ENCODE data around the gene ATP1A3.
"Not testable (repeated sequence)": the region's sequence is repeated elsewhere in the genome, so short reads cannot be mapped to it uniquely, and the experiment has no call there.

The ATP1A3 gene

GRCh38 chr19:41944336-41944735, 49.7 kb downstream of the ATP1A3 start:
- DNase-seq: no peak

- DNase-seq: no peak
Measured at GRCh38 chr19:41941410-41942202, 52.4 kb downstream of the ATP1A3 start.

DNA sequence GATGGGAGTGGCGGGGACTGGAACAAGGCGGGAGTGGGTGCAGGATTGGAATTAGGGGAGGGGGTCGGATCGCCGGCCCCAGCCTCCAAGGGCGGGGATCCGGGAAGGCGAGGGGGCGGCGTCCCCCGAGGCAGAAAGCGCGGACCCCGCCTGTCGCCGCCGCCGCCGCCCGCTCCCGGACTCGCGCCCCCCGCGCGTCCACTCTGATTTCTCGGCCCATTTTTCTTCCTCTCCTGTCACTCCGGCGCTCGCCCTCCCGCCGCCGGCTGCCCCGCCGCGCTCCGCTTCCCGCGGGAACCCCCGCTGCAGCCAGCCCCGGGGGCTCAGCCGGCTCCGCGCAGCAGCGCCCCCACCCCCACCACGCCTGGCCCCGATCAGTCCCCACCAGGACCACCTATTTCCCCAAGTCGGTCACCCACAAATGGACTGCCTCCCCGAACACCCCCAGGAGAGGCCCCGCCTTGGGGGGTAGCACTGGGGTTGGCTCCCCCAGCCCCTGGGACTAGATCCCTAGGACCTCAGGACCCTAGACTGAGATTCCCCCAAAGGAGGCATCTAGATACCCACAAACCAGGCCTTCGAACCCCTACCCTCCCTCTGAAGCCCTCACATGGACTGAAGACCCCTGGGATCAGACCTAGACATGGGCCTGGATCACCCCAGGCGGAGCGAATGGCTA, 53.2 kb downstream of the ATP1A3 start:
- DNase-seq: no peak

DNA sequence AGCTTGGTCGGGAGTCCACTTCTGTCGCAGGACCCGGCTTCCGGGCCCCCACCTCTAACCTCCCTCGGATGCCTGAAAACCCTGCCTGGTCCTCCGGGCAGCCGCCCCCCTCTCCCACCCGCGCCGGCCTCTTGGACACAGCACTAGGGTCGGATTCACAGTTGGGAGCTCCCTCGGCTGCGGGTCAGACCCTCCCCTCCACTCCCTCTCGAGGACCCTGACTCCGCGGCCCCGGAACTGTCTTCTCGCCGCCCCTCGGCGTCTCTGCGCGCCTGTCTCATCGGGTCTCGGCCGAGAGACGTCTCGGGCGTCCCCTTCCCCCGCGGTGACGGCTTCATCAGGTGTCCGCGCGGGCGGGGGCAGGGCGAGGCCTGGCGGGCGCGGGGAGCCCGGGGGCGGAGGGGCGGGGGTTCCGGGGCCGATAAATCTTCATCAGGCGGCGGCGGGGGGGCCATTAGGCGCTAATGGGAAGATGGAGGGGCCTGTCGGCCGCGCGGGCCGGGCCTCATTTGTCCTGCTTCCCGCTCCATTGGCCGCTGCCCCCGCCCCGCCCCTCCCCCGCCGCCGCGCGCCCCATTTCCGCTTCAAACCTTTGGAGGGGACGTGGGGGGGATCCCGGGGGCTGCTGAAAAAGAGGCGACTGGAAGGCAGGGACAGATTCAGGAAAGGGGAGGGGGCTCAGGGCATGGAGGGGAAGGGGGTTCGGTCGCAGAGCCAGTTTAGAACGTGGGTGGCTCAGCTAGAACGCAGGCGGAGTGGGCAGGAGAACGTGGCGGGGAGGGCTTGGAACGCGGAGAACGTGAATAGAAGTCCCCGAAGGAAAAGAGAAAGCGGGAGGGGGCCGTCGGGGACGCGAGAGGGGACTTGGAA, 53.9 kb downstream of the ATP1A3 start:
- DNase-seq: peak; percentile 82

DNA sequence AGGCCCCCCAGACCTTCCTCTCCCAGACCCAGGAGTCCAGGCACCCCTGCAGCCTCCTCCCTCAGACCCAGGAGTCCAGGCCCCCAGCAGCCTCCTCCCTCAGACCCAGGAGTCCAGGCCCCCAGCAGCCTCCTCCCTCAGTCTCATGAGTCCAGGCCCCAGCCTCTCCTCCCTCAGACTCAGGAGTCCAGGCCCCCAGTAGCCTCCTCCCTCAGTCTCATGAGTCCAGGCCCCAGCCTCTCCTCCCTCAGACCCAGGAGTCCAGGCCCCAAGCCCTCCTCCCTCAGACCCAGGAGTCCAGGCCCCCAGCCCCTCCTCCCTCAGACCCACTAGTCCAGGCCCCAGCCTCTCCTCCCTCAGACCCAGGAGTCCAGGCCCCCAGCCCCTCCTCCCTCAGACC, 54.8 kb downstream of the ATP1A3 start:
- DNase-seq: not testable (repeated sequence)

DNA sequence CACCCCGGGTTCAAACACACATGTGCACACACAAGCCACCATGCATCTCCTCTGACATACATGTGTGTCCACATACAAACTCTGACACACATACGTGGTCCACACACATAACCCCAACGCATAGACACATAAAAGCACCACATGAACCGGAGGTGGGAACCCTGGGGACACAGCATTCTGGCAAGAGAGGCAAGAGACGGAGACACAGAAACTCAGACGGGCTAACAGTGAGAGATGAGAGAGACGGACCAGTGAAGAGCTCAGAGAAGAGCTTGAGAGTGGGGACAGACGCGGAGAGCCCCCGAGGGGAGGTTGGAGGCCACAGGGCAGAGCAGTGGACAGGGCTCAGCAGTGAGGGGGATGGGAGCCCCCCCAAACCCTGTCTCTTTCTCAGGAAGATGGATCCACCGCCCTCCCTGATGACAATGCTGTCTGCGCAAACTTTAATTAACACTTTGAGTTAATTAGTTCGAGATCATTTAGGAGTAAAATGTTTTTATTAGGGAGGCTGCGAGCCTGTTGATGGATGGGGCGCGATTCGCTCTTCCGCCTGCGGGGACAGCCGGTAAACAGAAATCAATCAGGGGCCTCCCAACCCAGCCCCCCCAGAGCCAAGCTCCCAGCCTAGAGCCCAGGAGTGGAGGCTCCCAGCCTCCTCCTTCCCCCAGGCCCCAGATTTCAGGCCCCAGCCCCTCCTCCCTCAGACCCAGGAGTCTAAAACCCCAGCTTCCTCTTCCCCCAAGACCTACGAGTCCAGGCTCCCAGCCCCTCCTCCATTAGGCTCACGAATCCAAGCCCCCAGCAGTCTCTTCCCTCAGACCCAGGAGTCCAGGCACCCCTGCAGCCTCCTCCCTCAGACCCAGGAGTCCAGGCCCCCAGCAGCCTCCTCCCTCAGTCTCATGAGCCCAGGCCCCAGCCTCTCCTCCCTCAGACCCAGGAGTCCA, 56.2 kb downstream of the ATP1A3 start:
- no peak for DNase-seq

DNA sequence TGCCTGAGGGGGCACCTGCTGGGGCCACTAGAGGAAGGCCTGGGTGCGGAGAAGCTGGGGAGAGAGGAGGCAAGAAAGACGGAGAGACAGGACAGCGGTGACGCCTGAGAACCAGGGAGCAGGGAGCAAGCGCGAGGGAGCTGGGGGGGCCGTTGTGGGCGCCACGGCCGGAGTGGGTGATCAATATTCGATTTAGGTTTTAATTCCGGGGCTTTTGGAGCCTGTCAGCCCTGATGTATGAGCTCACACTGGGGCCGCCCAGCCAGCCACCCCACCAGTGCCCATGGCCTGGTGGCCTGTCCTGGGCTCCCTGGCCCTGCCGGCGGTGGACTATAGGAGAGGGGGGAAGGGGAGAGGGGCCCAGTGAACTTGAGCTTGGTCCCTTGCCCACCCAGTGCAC, 57.1 kb downstream of the ATP1A3 start:
- no peak for DNase-seq

DNA sequence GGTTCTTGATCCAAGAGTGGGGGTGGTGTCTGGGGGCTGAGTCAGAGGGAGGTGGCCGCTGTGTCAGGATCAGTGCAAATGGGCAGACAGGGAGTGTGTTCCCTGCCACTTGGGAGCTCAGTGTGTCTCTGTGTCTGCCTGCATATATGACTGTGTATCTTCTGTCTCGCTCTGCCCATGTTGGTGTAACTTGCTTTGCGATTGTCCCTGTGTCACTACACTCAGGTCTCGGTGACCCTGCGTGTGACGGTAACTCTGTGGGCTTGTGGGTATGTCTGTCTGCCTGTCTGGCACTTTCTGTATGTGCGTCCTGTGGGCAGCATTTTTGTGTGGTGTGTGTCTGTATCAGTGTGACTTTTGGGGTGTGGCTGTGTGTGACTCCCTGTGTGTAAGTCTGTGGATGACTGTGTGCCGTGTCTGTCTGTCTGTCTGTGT, 57.6 kb downstream of the ATP1A3 start:
- DNase-seq: peak; percentile 68

- DNase-seq: no peak
Measured at GRCh38 chr19:41935760-41936415, 58.1 kb downstream of the ATP1A3 start.

- peak; percentile 84 for DNase-seq
Measured at GRCh38 chr19:41934849-41935374, 59.1 kb downstream of the ATP1A3 start.

- no peak for DNase-seq
Measured at GRCh38 chr19:41933693-41934426, 60.2 kb downstream of the ATP1A3 start.

DNA sequence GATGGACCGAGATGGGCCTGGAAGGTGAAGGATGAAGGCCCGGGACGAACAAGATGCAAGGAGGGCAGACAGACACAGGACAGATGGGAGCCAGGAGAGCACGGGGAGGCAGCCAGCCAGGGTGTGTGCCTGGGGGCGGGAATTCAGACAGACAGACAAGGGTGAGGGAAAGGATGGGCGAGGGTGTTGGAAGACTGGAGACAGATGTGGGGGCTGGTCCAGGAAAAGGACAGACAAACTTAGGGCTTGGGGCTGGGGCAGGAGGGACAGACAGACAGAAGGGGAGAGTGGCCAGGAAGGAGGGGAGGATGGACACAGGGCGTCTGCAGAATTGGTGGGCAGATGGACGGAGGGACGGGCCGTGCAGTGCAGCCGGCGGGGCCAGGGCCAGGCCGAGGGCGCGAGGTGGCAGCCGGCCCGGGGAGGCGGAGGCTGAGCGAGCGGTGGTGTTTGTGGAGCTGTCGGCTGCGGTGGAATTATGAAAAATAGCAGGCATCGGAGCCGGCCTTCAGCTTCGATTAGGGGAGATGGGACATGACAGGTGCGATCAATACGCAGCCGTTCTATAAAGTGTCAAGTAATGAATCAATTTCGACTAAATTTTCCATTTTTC, 61.2 kb downstream of the ATP1A3 start:
- no peak for DNase-seq

- DNase-seq: no peak
Measured at GRCh38 chr19:41932259-41932719, 61.7 kb downstream of the ATP1A3 start.

DNA sequence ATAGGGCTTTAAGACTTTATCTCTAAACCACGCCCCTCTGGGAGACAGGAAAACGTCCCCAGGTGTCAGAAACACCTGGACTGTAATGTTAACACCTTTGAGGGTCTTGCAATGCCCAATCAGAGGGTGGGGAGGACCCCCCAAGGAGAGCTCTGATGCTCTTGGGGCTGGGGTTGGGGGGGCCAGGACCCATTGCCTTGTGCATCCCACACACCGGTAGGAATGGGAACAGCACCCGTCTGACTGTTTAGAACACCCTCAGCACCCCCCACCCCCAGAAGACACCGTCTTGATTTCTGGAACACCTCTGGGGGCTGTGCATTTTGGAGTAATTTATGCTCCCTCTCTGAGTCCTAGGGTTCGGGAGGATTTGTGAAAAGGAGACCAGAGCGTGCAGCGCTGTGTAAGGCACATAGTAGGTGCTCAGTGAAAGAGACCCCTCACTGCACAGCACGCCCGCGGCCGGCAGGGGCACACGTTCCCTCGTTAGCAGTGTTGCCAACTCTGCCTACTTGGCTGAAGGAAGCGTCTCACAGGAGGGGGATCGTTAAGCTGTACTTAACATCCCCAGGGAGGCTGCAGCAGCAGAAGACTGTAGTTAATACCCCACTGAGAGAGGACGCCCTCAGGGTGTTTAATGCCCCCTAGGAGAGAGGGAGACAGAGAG, 63.0 kb downstream of the ATP1A3 start:
- DNase-seq: no peak

DNA sequence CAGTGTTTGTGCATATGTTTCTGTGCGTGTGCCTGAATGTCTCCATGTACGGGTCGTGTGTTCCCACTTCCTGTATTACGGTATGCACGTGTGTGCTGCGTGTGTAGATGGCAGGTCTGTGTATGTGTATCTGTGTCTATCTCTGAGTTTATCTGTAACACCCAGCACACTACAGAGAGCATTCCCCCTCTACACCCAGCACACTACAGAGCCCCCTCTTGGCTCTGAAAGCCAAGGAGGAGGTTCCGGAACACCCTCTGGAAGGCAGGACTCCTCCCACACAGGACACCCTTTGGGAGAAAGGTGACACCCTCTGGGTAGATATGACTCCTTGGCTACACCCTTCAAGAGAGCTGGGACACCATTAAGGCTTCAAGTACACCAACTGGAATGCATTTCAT, 63.7 kb downstream of the ATP1A3 start:
- DNase-seq: peak; percentile 14

DNA sequence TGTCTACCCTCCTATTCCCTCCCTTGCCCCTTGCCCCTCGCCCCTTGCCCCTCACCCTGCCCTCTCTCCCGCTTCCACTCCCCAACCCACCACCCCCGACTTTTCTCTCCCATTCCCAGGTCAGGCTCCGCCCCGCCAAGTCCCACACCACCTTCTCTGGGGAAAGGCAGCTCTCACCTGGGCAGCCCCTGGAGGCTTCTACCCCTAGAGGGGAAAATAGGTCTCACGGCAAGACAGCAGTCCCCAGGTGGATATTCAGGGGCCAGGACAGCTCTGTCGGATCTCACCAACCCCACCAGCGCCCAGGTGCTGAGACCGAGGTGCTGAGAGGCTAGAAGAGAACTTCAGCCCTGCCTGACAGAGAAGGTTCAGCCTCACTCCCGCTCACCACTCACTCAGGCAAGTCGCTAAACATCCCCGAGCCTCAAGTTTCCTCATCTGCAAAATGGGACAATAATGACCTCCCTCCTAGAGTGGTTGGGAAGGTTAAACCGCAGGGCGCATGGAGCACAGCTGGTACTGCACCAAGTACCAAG, 64.4 kb downstream of the ATP1A3 start:
- peak; percentile 16 for DNase-seq

DNA sequence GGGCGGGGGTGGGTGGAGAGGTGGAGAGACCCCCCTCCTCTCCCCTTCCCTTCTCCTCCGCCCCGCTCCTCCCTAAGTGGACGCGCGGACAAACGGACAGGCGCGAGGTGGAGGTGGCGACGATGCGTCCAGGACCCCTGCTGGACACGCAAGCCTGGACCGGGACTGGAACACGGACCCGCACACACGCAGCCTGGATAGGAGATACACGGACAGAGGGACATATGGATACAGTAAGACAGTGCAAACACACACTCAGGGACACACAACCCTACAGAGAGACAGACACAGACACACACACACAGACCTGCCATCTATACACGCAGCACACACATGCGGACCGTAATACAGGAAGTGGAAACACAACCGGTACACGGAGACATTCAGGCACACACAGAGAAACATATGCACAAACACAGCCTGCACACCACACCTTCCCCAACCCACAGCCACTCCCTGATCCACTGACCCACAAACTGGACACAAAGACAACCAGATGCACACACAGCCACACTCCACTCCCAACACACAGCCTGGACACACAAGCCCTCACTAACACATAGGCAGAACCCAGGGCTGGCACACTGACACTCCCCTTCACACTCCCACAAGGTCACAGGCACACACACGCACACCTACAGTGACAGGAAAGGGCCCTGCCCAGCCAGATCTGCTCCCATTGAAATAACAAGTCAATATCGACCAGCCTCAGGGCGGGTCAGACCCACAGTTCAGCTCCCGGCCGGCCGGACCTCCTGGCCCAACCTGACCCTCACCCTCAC, 65.1 kb downstream of the ATP1A3 start:
- DNase-seq: no peak

GRCh38 chr19:41928221-41928683, 65.8 kb downstream of the ATP1A3 start, which contains the start of gene ERFL:
TSS of gene ERFL (minus strand) at chr19:41928449. CDS start at chr19:41912919, 15,530 bp downstream.
- peak; percentile 52 for DNase-seq

Measured in activated CD8-positive, alpha-beta memory T cell treated with anti-CD3 and anti-CD28 coated beads, Interleukin-2, amount 50 U/mL, for 4 hours (primary cell).